K562 (cell line): ENCODE results near the gene RSPH3.
"Not testable (repeated sequence)": the region's sequence is repeated elsewhere in the genome, so short reads cannot be mapped to it uniquely, and the experiment has no call there.

Source experiments
- BDP1 ChIP-seq: IDR thresholded peaks from 3 replicates; pipeline ENCODE4 v1.6.1; 2011; ENCODE audit not compliant: insufficient read length, insufficient read depth
- CBFB ChIP-seq: sonication (generic); formaldehyde crosslinking; IDR thresholded peaks from 2 replicates; pipeline ENCODE4 v1.4.0; 2020; ENCODE audit warnings: mild to moderate bottlenecking, missing genetic modification reagents
- CTCF ChIP-seq, 3 experiments: IDR thresholded peaks in 2 of 3; conservative IDR thresholded peaks in 1 of 3; 2 replicates each; pipeline ENCODE4 v1.5.1; 2011 to 2012; ENCODE audit warnings: low read length in 3 of 3, mild to moderate bottlenecking in 3 of 3, control low read depth in 2 of 3, improper control_type of control experiment in 1 of 3, inconsistent platforms in 1 of 3, low read depth in 1 of 3, mixed read lengths in 1 of 3, moderate library complexity in 1 of 3; ENCODE audit not compliant: insufficient read depth in 2 of 3
- NR2C2 ChIP-seq, 2 experiments: fragments of 200-800 bp in 1 of 2; sonication (Bioruptor generic) in 1 of 2; sonication (generic) in 1 of 2; formaldehyde crosslinking in 1 of 2; IDR thresholded peaks; 2 replicates each; pipeline versions ENCODE4 v1.6.1 to v1.8.0; 2016 to 2022; ENCODE audit warnings: mild to moderate bottlenecking in 1 of 2, missing compliant biosample characterization in 1 of 2, missing genetic modification characterization in 1 of 2, missing genetic modification reagents in 1 of 2
- RERE ChIP-seq: sonication (generic); formaldehyde crosslinking; IDR thresholded peaks from 2 replicates; pipeline ENCODE4 v1.8.0; 2023; ENCODE audit warnings: missing genetic modification reagents, mild to moderate bottlenecking, borderline replicate concordance
- TAL1 ChIP-seq: fragments of 450-650 bp; IDR thresholded peaks from 2 replicates; pipeline ENCODE4 v1.6.1; 2016; ENCODE audit warnings: mild to moderate bottlenecking
- ZNF431 ChIP-seq: sonication (generic); formaldehyde crosslinking; IDR thresholded peaks from 2 replicates; pipeline ENCODE4 v1.8.0; 2022; ENCODE audit warnings: mild to moderate bottlenecking, missing genetic modification reagents

- TF ChIP-seq NR2C2 (CRISPR knock-in tag; IDR thresholded peaks at IDR 0.05); NR2C2 (tag; IDR thresholded peaks at IDR 0.05); CBFB; TAL1; CTCF (IDR thresholded peaks at IDR 0.05 in 2 of 3, conservative IDR thresholded peaks at IDR 0.05 in 1 of 3; ENCODE audit: insufficient read depth in 2 of 3, low read depth in 1 of 3, low read length in 3 of 3); BDP1; ZNF431; RERE (CRISPR knock-in tag): not testable (repeated sequence)
Observed at GRCh38 chr6:158952011-158952410, 48.0 kb downstream of the RSPH3 start.
